H1 (cell line): ENCODE measurements around the gene CCDC157. TPM values are rescaled to one million over a fixed set of nuclear protein-coding genes. Genes with fewer than 3 reads are reported as not detected.

Source experiments
- CTCF ChIA-PET: fragments of 300-600 bp; sonication (Branson Sonifier 250); formaldehyde crosslinking; loops from one replicate; lab custom pipeline; 2021; ENCODE audit not compliant: partially characterized antibody; lab: Charles Lee
- POLR2A ChIA-PET: fragments of 300-600 bp; sonication (Branson Sonifier 250); formaldehyde crosslinking; loops from one replicate; lab custom pipeline; 2021; ENCODE audit warnings: inconsistent platforms; ENCODE audit not compliant: partially characterized antibody; lab: Charles Lee
- DNase-seq, 2 experiments: peaks; one replicate each; pipeline versions ENCODE4 v3.0.0 to v3.0.0-alpha.2; 2010 to 2022; ENCODE audit warnings: low spot score in 2 of 2, low read depth in 1 of 2, mixed read lengths in 1 of 2
- FAIRE-seq: peaks from 2 replicates; lab custom pipeline; 2011; peaks lifted over from hg19 to GRCh38; lab: Jason Lieb, UNC
- H2AFZ ChIP-seq: 2 replicates; pipeline ENCODE4 v1.8.1; 2012; ENCODE audit warnings: low read length, inconsistent platforms
- H2AK5ac ChIP-seq: 2 replicates; pipeline ENCODE4 v1.6.1; 2013; ENCODE audit warnings: low read depth, low read length
- H2BK120ac ChIP-seq: replicated peaks from 2 replicates; pipeline ENCODE3; 2013; ENCODE audit warnings: low read depth, low read length, inconsistent platforms
- H2BK12ac ChIP-seq: 2 replicates; pipeline ENCODE4 v1.6.1; 2013; ENCODE audit warnings: low read depth, low read length
- H2BK15ac ChIP-seq: 2 replicates; pipeline ENCODE4 v1.6.1; 2013; ENCODE audit warnings: low read length
- H2BK20ac ChIP-seq: 2 replicates; pipeline ENCODE4 v1.6.1; 2013; ENCODE audit warnings: low read length
- H2BK5ac ChIP-seq: 2 replicates; pipeline ENCODE4 v1.6.1; 2013; ENCODE audit warnings: low read depth, low read length
- H3K14ac ChIP-seq: 2 replicates; pipeline ENCODE4 v1.6.1; 2013; ENCODE audit warnings: inconsistent platforms; ENCODE audit not compliant: insufficient read length
- H3K18ac ChIP-seq: 2 replicates; pipeline ENCODE4 v1.6.1; 2013; ENCODE audit warnings: low read length; ENCODE audit errors: extremely low read depth
- H3K23ac ChIP-seq: 2 replicates; pipeline ENCODE4 v1.6.1; 2013; ENCODE audit warnings: inconsistent platforms; ENCODE audit not compliant: insufficient read length
- H3K23me2 ChIP-seq: 2 replicates; pipeline ENCODE4 v1.6.1; 2013; ENCODE audit warnings: low read depth, low read length
- H3K27ac ChIP-seq: 2 replicates; pipeline ENCODE4 v1.6.1; 2011; ENCODE audit warnings: low read depth, low read length, inconsistent platforms
- H3K27me3 ChIP-seq, 4 experiments: replicated peaks in 1 of 4; 1 replicate in 1 of 4; 2 replicates in 3 of 4; pipeline versions ENCODE4 v1.6.1 to v1.8.1; 2011 to 2013; ENCODE audit warnings: low read length in 3 of 4, mild to moderate bottlenecking in 3 of 4, inconsistent platforms in 2 of 4, mixed read lengths in 2 of 4, moderate library complexity in 1 of 4; ENCODE audit not compliant: control insufficient read depth in 3 of 4, insufficient read depth in 3 of 4; ENCODE audit errors: extremely low read depth in 1 of 4
- H3K36me3 ChIP-seq, 4 experiments: 2 replicates each; pipeline versions ENCODE4 v1.6.1 to v1.8.1; 2011 to 2013; ENCODE audit warnings: mild to moderate bottlenecking in 4 of 4, low read length in 3 of 4, moderate library complexity in 2 of 4, control low read depth in 1 of 4, inconsistent platforms in 1 of 4; ENCODE audit not compliant: insufficient read depth in 4 of 4, control insufficient read depth in 2 of 4
- H3K4ac ChIP-seq: replicated peaks from 2 replicates; pipeline ENCODE3; 2013; ENCODE audit warnings: low read length, low read depth, mixed read lengths, inconsistent platforms; ENCODE audit not compliant: insufficient read length
- H3K4me1 ChIP-seq, 4 experiments: replicated peaks in 1 of 4; 1 replicate in 1 of 4; 2 replicates in 3 of 4; pipeline versions ENCODE4 v1.6.1 to v1.8.1; 2011 to 2013; ENCODE audit warnings: low read length in 3 of 4, inconsistent platforms in 2 of 4, mixed read lengths in 1 of 4; ENCODE audit not compliant: insufficient read depth in 4 of 4, control insufficient read depth in 3 of 4
- H3K4me2 ChIP-seq, 2 experiments: 2 replicates each; pipeline versions ENCODE4 v1.6.1 to v1.8.1; 2011 to 2013; ENCODE audit warnings: low read depth in 2 of 2, low read length in 2 of 2, control low read depth in 1 of 2, inconsistent platforms in 1 of 2, mild to moderate bottlenecking in 1 of 2; ENCODE audit not compliant: insufficient read depth in 1 of 2
- H3K4me3 ChIP-seq, 4 experiments: fragments of 200-600, 300-600 bp in 1 of 4; sonication (generic), shearing (Covaris generic), sonication (Bioruptor Twin) in 1 of 4; 2 replicates each; pipeline versions ENCODE4 v1.5.1 to v1.8.1; 2011 to 2016; ENCODE audit warnings: low read length in 4 of 4, low read depth in 3 of 4, control low read depth in 2 of 4, inconsistent platforms in 2 of 4, mild to moderate bottlenecking in 2 of 4, mixed read lengths in 1 of 4, moderate library complexity in 1 of 4; ENCODE audit not compliant: insufficient read depth in 2 of 4; ENCODE audit errors: extremely low read depth in 1 of 4
- H3K56ac ChIP-seq: replicated peaks from 2 replicates; pipeline ENCODE3; 2013; ENCODE audit warnings: low read depth, mild to moderate bottlenecking, mixed read lengths, low read length, inconsistent platforms; ENCODE audit not compliant: insufficient read length
- H3K79me1 ChIP-seq: 2 replicates; pipeline ENCODE4 v1.6.1; 2013; ENCODE audit warnings: low read depth, low read length, control low read depth
- H3K79me2 ChIP-seq, 2 experiments: 2 replicates each; pipeline versions ENCODE4 v1.6.1 to v1.8.1; 2012 to 2013; ENCODE audit warnings: low read length in 2 of 2, mild to moderate bottlenecking in 2 of 2, inconsistent platforms in 1 of 2; ENCODE audit not compliant: insufficient read depth in 2 of 2, control insufficient read depth in 1 of 2
- H3K9ac ChIP-seq, 4 experiments: replicated peaks in 1 of 4; 1 replicate in 1 of 4; 2 replicates in 3 of 4; pipeline versions ENCODE4 v1.6.1 to v1.8.1; 2011 to 2013; ENCODE audit warnings: low read depth in 3 of 4, low read length in 3 of 4, control low read depth in 2 of 4, mild to moderate bottlenecking in 2 of 4, moderate library complexity in 2 of 4, inconsistent platforms in 1 of 4; ENCODE audit errors: extremely low read depth in 1 of 4
- H3K9me3 ChIP-seq, 2 experiments: 2 replicates each; pipeline versions ENCODE4 v1.6.1 to v1.8.1; 2012 to 2013; ENCODE audit warnings: mild to moderate bottlenecking in 2 of 2, moderate library complexity in 2 of 2, control low read depth in 1 of 2, inconsistent platforms in 1 of 2, low read depth in 1 of 2, low read length in 1 of 2, mixed read lengths in 1 of 2; ENCODE audit not compliant: insufficient read depth in 2 of 2
- H4K20me1 ChIP-seq, 2 experiments: replicated peaks in 1 of 2; 2 replicates each; pipeline versions ENCODE3 to v1.8.1; 2011 to 2013; ENCODE audit warnings: inconsistent platforms in 2 of 2, low read length in 2 of 2, mild to moderate bottlenecking in 1 of 2; ENCODE audit not compliant: insufficient read depth in 2 of 2, control insufficient read depth in 1 of 2
- H4K5ac ChIP-seq: 2 replicates; pipeline ENCODE4 v1.6.1; 2013; ENCODE audit warnings: low read length, low read depth, mixed read lengths, inconsistent platforms; ENCODE audit not compliant: insufficient read length
- H4K8ac ChIP-seq: 2 replicates; pipeline ENCODE4 v1.8.0; 2013; ENCODE audit warnings: mild to moderate bottlenecking, moderate library complexity, low read length, inconsistent platforms; ENCODE audit not compliant: insufficient read depth; ENCODE audit errors: extremely low read depth
- H4K91ac ChIP-seq: replicated peaks from 2 replicates; pipeline ENCODE3; 2013; ENCODE audit warnings: low read length, mixed read lengths, inconsistent platforms; ENCODE audit not compliant: insufficient read length
- BCL11A ChIP-seq, 2 experiments: IDR thresholded peaks; one replicate each; pipeline ENCODE4 v1.6.1; 2011; ENCODE audit warnings: low read depth in 2 of 2, low read length in 2 of 2, mild to moderate bottlenecking in 2 of 2
- CEBPB ChIP-seq: IDR thresholded peaks from 2 replicates; pipeline ENCODE4 v1.6.1; 2012; ENCODE audit warnings: low read depth, low read length
- POU5F1 ChIP-seq: IDR thresholded peaks from 2 replicates; pipeline ENCODE4 v1.6.1; 2011; ENCODE audit warnings: low read depth, mild to moderate bottlenecking, low read length, moderate library complexity
- RXRA ChIP-seq: IDR thresholded peaks from 2 replicates; pipeline ENCODE4 v1.6.1; 2011; ENCODE audit warnings: low read depth, mild to moderate bottlenecking, low read length, moderate library complexity; ENCODE audit not compliant: insufficient read depth
- SIRT6 ChIP-seq: IDR thresholded peaks from one replicate; pipeline ENCODE4 v1.7.1; 2012; ENCODE audit warnings: low read length, inconsistent platforms
- SP2 ChIP-seq: IDR thresholded peaks from 2 replicates; pipeline ENCODE4 v1.6.1; 2012; ENCODE audit warnings: mild to moderate bottlenecking, low read length, inconsistent platforms
- WGBS, 2 experiments: shearing (Covaris generic) in 1 of 2; methylation state at CpG; one replicate each; pipeline versions ENCODE4 v1.1.6 to v1.1.7; 2013 to 2015; ENCODE audit warnings: low lambda C conversion rate in 2 of 2, mixed read lengths in 2 of 2, inconsistent platforms in 1 of 2, low coverage in 1 of 2, missing lambda C conversion rate in 1 of 2; ENCODE audit not compliant: insufficient replicate concordance in 2 of 2, insufficient coverage in 1 of 2, insufficient read length in 1 of 2; ENCODE audit errors: extremely low coverage in 1 of 2, missing lambda C conversion rate in 1 of 2; 5-methylcytosine and 5-hydroxymethylcytosine counted together
- polyA plus RNA-seq, 7 experiments: library from polyadenylated mRNA; depleted of rRNA in 3 of 7; stranded (reverse) in 5 of 7; unstranded in 2 of 7; fragments of >200 nt in 5 of 7; fragments of 200-250 nt in 2 of 7; gene quantifications; 1 replicate in 5 of 7; 2 replicates in 1 of 7; 4 replicates in 1 of 7; pipeline versions ENCODE4 v1.2.1 to v1.2.3, GENCODE V29; 2011 to 2013; ENCODE audit warnings: missing spikeins in 2 of 7, mixed read lengths in 2 of 7
- total RNA-seq: library from RNA; stranded (reverse); fragmentation: NEBNext Ultra II Directional; extraction: Animal tissue kit (Norgen Biotek cat#: 25700); gene quantifications from 2 replicates; pipeline ENCODE4 v1.2.1, GENCODE V29; 2021
- TF ChIP-seq, protein P1 (sequence below): IDR thresholded peaks from 2 replicates; pipeline ENCODE4 v1.6.1; 2012; ENCODE audit warnings: low read length, inconsistent platforms

The CCDC157 gene
- total and polyA plus RNA-seq, 2 of the 8 experiments (the other 6 are each of a cell fraction or from before 2014, with no cell fraction given): 4.1 to 8.4 TPM

DNA sequence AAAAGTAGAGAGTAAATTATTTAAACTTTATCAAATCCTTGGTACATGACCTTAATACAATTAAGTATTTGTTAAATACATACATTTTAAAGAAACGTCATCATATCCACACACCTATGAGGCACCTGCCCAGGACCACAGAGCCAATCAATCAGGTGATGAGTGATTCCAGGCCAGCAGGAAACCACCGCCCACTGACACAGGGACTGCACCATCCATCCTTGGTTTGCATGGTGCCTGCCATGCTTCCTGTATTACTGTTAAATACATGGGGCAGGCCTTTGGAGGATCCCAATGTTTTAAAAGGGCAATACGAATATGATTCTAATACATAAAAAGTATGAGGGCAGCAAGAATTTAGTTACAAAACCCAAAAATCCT is 23.1 kb upstream of the CCDC157 start:
- Histone ChIP-seq H4K8ac (no peak overlapping the region), H2AFZ (no peak overlapping the region), H2BK120ac (no peak overlapping the region), H3K36me3 (peaks cover 32 to 72% (median 60%) of the 10 kb centered on the region in 4 experiments), H3K9me3 (no peaks in the 10 kb centered on the region), H3K4me3 (no peak overlapping the region), H4K20me1 (peaks cover 0 to 10% of the 10 kb centered on the region in 2 experiments), H2BK20ac (no peak overlapping the region), H2BK5ac (no peak overlapping the region), H3K27ac (no peak overlapping the region), H4K5ac (no peak overlapping the region), H2BK15ac (no peak overlapping the region), H3K4me1 (no peaks in the 10 kb centered on the region), H3K9ac (no peak overlapping the region), H3K4ac (no peak overlapping the region), H3K79me1 (no peaks in the 10 kb centered on the region; the same call in 1 of the 2 replicates)
- FAIRE-seq: no peak
- DNase-seq: no peak
- POLR2A ChIA-PET: interaction anchor here (1.4 kb wide), 1 partner anchor 9 kb away, joined by 4 read pairs; no protein-coding TSS in a partner anchor
- TF ChIP-seq CEBPB (no peak), POU5F1 (no peak), RXRA (no peak), BCL11A (IDR thresholded peaks at IDR 0.05; ENCODE audit: low read depth in 2 of 2, low read length in 2 of 2) (no peak), SIRT6 (no peak), SP2 (no peak)
- TF ChIP-seq, protein P1, sequence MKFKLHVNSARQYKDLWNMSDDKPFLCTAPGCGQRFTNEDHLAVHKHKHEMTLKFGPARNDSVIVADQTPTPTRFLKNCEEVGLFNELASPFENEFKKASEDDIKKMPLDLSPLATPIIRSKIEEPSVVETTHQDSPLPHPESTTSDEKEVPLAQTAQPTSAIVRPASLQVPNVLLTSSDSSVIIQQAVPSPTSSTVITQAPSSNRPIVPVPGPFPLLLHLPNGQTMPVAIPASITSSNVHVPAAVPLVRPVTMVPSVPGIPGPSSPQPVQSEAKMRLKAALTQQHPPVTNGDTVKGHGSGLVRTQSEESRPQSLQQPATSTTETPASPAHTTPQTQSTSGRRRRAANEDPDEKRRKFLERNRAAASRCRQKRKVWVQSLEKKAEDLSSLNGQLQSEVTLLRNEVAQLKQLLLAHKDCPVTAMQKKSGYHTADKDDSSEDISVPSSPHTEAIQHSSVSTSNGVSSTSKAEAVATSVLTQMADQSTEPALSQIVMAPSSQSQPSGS: no peak
- TF ChIP-seq, all 59 proteins: peak for 0
- Histone ChIP-seq H3K23ac (no peak overlapping the region), H3K4me2 (no peak overlapping the region), H3K14ac (no peak overlapping the region), H2AK5ac (no peak overlapping the region), H3K27me3 (no peaks in the 10 kb centered on the region), H3K23me2 (no peaks in the 10 kb centered on the region), H2BK12ac (no peak overlapping the region), H3K56ac (no peak overlapping the region), H3K79me2 (no peaks in the 10 kb centered on the region), H4K91ac (no peak overlapping the region), H3K18ac (no peak overlapping the region)
- CTCF ChIA-PET: interaction anchor here (0.6 to 1.7 kb wide), 2 partner anchors 17 to 275 kb away, joined by 3 to 4 read pairs; no protein-coding TSS in a partner anchor
- 87% methylated on average over 3 of the region's 3 CpGs; no CpG with 5 or more reads in 1 of the 2 experiments for WGBS, 2 experiments
